Cardiac muscle cell (in vitro differentiated cells and primary cell): ENCODE results near the gene RRAS. TPM values are rescaled to one million over a fixed set of nuclear protein-coding genes. Genes with fewer than 3 reads are reported as not detected.

Experiments used
- DNase-seq, 2 donors: peaks; one replicate each; pipeline versions ENCODE4 v3.0.0 to v3.0.0-alpha.2; 2010 to 2017; ENCODE audit warnings: low read depth in 1 of 2, low spot score in 1 of 2
- H3K27ac ChIP-seq: fragments of 200-600 bp; sonication (generic); 2 replicates; pipeline ENCODE4 v1.5.1; 2016
- H3K27me3 ChIP-seq: fragments of 200-600 bp; sonication (generic); 2 replicates; pipeline ENCODE4 v1.6.0; 2016; ENCODE audit warnings: control low read depth
- H3K36me3 ChIP-seq: fragments of 200-600 bp; sonication (generic); 2 replicates; pipeline ENCODE4 v1.5.1; 2016; ENCODE audit warnings: control low read depth
- H3K4me1 ChIP-seq: fragments of 200-600 bp; sonication (generic); 2 replicates; pipeline ENCODE4 v1.8.1; 2017; ENCODE audit warnings: low read depth, mild to moderate bottlenecking, mixed run types
- H3K4me3 ChIP-seq: fragments of 200-600 bp; sonication (generic); 2 replicates; pipeline ENCODE4 v1.5.1; 2016; ENCODE audit warnings: mild to moderate bottlenecking
- H3K9me3 ChIP-seq: fragments of 200-600 bp; sonication (generic); 2 replicates; pipeline ENCODE4 v1.5.1; 2017; ENCODE audit warnings: low read depth, mild to moderate bottlenecking, control low read depth
- CTCF ChIP-seq: IDR thresholded peaks from 2 replicates; pipeline ENCODE4 v1.5.1; 2012; ENCODE audit warnings: low read depth, mild to moderate bottlenecking, low read length
- polyA plus RNA-seq: library from polyadenylated mRNA; unstranded; fragments of >200 nt; fragmentation: Nextera tagmentation; extraction: Ambion mirVana; gene quantifications from 2 replicates; pipeline ENCODE4 v1.2.1, GENCODE V29; 2016
- total RNA-seq: library from RNA; depleted of rRNA; stranded (reverse); fragments of >200 nt; gene quantifications from 2 replicates; pipeline ENCODE4 v1.2.3, GENCODE V29; 2016

The RRAS gene
- total and polyA plus RNA-seq, 2 experiments from 2014 or later: 41.3 to 80.1 TPM

GRCh38 chr19:49595819-49596404 is 44.0 kb downstream of the RRAS start:
- H3K36me3 ChIP-seq: peaks cover 40% of the 10 kb centered on the region
- no peak for TF ChIP-seq CTCF
- H3K27ac ChIP-seq: no peak overlapping the region
- no peak for DNase-seq
- no peaks in the 10 kb centered on the region for H3K9me3 ChIP-seq
- H3K4me3 ChIP-seq: no peak overlapping the region
- H3K4me1 ChIP-seq: peaks cover 15% of the 10 kb centered on the region
- no peaks in the 10 kb centered on the region for H3K27me3 ChIP-seq

GRCh38 chr19:49594993-49595818 is 44.7 kb downstream of the RRAS start:
- Histone ChIP-seq H3K27ac (no peak overlapping the region), H3K4me3 (no peak overlapping the region), H3K9me3 (no peaks in the 10 kb centered on the region), H3K36me3 (peaks cover 39% of the 10 kb centered on the region), H3K27me3 (no peaks in the 10 kb centered on the region), H3K4me1 (peaks cover 15% of the 10 kb centered on the region)
- no peak for TF ChIP-seq CTCF
- DNase-seq: no peak

GRCh38 chr19:49594157-49594992 is 45.6 kb downstream of the RRAS start:
- H3K9me3 ChIP-seq: no peaks in the 10 kb centered on the region
- TF ChIP-seq CTCF: no peak
- peak overlapping the region; percentile 9 for H3K27ac ChIP-seq
- no peak for DNase-seq
- H3K27me3 ChIP-seq: no peaks in the 10 kb centered on the region
- peaks cover 32% of the 10 kb centered on the region for H3K36me3 ChIP-seq
- no peak overlapping the region for H3K4me3 ChIP-seq
- peaks cover 20% of the 10 kb centered on the region for H3K4me1 ChIP-seq

- peak overlapping the region; percentile 99 for H3K4me3 ChIP-seq
- peak; percentile 94 to 96 for DNase-seq
- peaks cover 20% of the 10 kb centered on the region for H3K4me1 ChIP-seq
- H3K27me3 ChIP-seq: no peaks in the 10 kb centered on the region
- no peak for TF ChIP-seq CTCF
- peak overlapping the region; percentile 82 for H3K27ac ChIP-seq
- H3K9me3 ChIP-seq: no peaks in the 10 kb centered on the region
- peaks cover 26% of the 10 kb centered on the region for H3K36me3 ChIP-seq
These were observed 46.5 kb downstream of the RRAS start for GRCh38 chr19:49593233-49594113.
